Epithelial cell of proximal tubule (primary cell): ENCODE results near the gene RYR2. TPM values are rescaled to one million over a fixed set of nuclear protein-coding genes. Genes with fewer than 3 reads are reported as not detected.

Source experiments
- DNase-seq: peaks from one replicate; pipeline ENCODE4 v3.0.0-alpha.2; 2011; ENCODE audit warnings: low read depth
- H3K4me3 ChIP-seq: 2 replicates; pipeline ENCODE4 v1.5.1; 2011; ENCODE audit warnings: low read depth, mild to moderate bottlenecking, low read length
- total RNA-seq: library from RNA; depleted of rRNA; stranded (reverse); fragments of >200 nt; gene quantifications from 2 replicates; pipeline ENCODE4 v1.2.3, GENCODE V29; 2015
- TF ChIP-seq, protein P1 (sequence below): conservative IDR thresholded peaks from 2 replicates; pipeline ENCODE4 v1.5.1; 2012; ENCODE audit warnings: low read depth, mild to moderate bottlenecking, low read length

RYR2 gene
- total RNA-seq, 1 donor from 2014 or later = 0.63 TPM

GRCh38 chr1:237471377-237471776 lies 429.4 kb downstream of the RYR2 start:
- TF ChIP-seq, protein P1, sequence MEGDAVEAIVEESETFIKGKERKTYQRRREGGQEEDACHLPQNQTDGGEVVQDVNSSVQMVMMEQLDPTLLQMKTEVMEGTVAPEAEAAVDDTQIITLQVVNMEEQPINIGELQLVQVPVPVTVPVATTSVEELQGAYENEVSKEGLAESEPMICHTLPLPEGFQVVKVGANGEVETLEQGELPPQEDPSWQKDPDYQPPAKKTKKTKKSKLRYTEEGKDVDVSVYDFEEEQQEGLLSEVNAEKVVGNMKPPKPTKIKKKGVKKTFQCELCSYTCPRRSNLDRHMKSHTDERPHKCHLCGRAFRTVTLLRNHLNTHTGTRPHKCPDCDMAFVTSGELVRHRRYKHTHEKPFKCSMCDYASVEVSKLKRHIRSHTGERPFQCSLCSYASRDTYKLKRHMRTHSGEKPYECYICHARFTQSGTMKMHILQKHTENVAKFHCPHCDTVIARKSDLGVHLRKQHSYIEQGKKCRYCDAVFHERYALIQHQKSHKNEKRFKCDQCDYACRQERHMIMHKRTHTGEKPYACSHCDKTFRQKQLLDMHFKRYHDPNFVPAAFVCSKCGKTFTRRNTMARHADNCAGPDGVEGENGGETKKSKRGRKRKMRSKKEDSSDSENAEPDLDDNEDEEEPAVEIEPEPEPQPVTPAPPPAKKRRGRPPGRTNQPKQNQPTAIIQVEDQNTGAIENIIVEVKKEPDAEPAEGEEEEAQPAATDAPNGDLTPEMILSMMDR = no peak
- no peak overlapping the region for H3K4me3 ChIP-seq
- no peak for DNase-seq

DNA sequence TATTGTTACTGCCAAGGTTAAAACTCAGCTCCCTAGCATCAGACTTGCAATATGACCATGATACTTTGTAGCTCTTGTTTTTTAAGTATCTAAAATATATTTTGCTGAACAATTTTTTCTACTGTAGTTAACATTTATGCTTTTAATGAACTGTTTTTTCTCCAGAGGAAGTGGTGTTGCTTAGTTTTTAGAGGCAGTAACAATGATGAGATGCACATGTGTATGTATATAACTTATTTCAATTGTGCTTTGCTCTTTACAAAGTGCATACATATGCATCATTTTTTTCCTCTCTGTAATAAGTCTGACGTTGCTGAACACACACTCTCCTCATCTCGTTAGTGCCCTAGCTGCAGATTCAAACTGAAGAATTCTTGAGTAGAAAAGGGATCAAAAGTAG lies 430.0 kb downstream of the RYR2 start:
- TF ChIP-seq, protein P1 = no peak
- no peak overlapping the region for H3K4me3 ChIP-seq
- no peak for DNase-seq

DNA sequence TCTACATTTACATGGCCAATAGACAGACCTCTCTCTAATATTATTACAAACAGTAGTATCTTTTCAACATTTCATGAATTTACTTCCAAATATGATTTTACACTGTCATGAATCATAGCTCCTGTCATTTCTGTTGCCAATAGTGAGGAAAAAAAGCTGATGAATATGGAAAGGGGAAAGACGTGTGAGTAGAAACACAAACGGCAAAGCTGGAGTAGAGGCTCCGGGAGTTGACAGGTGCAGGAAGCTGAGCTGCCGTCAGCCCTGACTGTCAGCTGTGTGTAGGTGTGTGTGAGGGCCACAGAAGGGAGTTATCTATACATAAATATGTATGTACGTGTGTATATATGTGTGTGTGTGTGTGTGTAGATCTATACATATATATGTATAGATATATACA lies 431.9 kb downstream of the RYR2 start:
- TF ChIP-seq, protein P1 = no peak
- no peak for DNase-seq
- H3K4me3 ChIP-seq = no peak overlapping the region

DNA sequence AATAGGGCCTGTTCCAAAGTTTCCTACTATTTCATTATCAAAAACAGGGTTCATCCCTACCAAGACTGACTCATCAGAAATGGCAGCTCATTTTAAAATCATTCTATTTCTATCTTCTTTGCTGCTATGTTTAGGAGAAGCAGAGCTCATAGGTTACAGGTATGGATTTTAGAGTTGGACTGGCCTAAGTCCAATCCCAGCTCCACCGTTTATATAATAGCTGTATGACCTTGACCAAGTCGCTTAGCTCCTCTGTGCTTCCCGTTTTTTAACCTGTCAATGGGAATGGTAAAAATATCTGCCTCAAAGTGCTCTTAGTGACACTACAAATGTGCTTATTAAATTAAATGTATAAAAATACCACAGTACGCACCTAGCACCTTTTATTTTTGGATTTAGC lies 436.1 kb downstream of the RYR2 start:
- no peak for DNase-seq
- H3K4me3 ChIP-seq = no peak overlapping the region
- TF ChIP-seq, protein P1 = no peak

DNA sequence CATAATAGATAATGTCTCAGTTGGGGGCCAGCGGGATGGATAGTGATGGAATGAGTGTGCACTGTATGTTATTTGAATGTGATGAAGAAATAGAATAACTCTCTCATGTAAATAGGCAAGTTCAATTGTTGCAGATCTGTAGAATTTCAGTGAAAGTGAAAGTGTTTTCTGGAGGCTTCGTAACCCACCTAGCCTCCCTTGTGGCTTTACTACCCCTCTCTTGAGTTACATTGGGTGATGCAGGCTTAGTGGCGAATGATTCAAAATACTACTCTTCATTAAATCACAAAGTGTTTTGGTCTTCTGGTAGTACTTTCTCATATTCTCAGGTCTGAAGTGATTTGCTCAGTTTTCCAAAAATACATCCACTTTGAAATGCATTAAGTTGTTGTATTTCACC lies 436.9 kb downstream of the RYR2 start:
- no peak overlapping the region for H3K4me3 ChIP-seq
- TF ChIP-seq, protein P1 = no peak
- DNase-seq = no peak

DNA sequence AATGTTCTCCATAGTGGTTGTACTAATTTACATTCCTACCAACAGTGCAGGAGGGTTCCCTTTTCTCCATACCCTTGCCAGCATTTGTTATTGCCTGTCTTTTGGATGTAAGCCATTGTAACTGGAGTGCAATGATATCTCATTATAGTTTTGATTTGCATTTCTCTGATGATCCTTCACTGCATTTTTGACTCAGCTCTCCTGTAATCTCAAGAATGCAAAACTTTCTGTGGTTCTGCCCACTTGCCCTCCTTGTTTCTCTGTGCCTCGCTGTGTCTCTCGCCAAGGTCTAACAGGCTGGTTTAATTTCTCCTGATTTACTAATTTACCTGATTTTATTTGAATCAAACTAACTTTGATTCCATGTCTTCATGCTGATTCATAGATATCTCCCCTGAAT lies 440.8 kb downstream of the RYR2 start:
- no peak overlapping the region for H3K4me3 ChIP-seq
- no peak for DNase-seq
- TF ChIP-seq, protein P1 = no peak

DNA sequence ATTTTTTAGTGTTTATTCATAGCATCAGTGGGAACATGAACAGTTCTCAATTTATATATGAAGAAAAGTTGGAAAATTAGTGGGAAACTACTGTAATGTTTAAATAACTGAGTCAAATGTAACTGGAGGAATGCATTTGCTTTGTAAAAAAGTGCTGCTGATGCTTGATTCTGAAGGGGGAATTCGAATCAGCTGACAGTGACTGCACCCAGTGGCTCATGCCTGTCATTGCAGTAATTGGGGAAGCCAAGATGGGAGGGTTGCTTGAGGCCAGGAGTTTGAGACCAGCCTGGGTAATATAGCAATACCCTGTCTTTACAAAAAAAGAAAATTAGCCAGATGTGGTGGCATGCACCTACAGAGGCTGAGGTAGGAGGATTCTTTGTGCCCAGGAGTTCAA lies 450.4 kb downstream of the RYR2 start:
- TF ChIP-seq, protein P1 = peak; percentile 15
- H3K4me3 ChIP-seq = no peak overlapping the region
- no peak for DNase-seq
